Neural crest cell (in vitro differentiated cells): ENCODE data around the gene SERPING1. TPM values are rescaled to one million over a fixed set of nuclear protein-coding genes. Genes with fewer than 3 reads are reported as not detected.

Experiments
- DNase-seq: peaks from one replicate; pipeline ENCODE4 v3.0.0; 2021; ENCODE audit warnings: low read depth, mixed read lengths, low spot score
- H3K27ac Mint-ChIP-seq: one replicate; pipeline ENCODE4 v1.8.0; 2021; ENCODE audit warnings: mild to moderate bottlenecking, mixed read lengths; ENCODE audit not compliant: unreplicated experiment
- H3K27me3 Mint-ChIP-seq: 2 replicates; pipeline ENCODE4 v1.8.0; 2021; ENCODE audit warnings: low read depth, mild to moderate bottlenecking, mixed read lengths
- H3K36me3 Mint-ChIP-seq: 2 replicates; pipeline ENCODE4 v1.8.0; 2021; ENCODE audit warnings: low read depth, mild to moderate bottlenecking, mixed read lengths
- H3K4me1 Mint-ChIP-seq: 2 replicates; pipeline ENCODE4 v1.8.0; 2021; ENCODE audit warnings: mixed read lengths
- H3K4me3 Mint-ChIP-seq: one replicate; pipeline ENCODE4 v1.8.0; 2021; ENCODE audit warnings: mild to moderate bottlenecking, mixed read lengths
- H3K9me3 Mint-ChIP-seq: 2 replicates; pipeline ENCODE4 v1.8.0; 2021; ENCODE audit warnings: mixed read lengths
- total RNA-seq: library from RNA; stranded (reverse); gene quantifications from 2 replicates; pipeline ENCODE4 v1.2.1, GENCODE V29; 2021
- TF ChIP-seq, protein P1 (sequence below): fragments of 200-600 bp; sonication (generic); conservative IDR thresholded peaks from 2 replicates; pipeline ENCODE4 v1.5.0; 2021; ENCODE audit warnings: antibody characterized with exemption, mild to moderate bottlenecking

Gene SERPING1
- total RNA-seq, 1 donor from 2014 or later, result 31.7 TPM

DNA sequence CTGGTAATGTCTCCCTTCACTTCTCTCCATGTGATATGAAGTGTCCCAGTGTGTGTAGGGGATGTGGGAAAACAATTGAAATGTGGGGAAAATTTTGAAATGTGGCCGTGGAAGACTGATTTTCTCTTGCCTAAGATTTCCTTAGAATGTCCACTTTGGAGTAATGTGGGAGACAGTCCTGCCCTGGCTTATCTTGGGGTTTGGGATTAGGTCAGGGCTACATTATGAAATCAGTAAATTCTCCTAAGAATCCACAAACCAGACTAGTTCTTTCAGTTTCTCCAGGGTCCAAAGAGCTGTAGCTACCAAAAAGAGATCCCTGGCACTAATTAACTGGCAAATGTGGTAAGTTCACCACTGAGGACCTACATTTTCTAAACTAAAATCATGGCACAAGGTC, 29.4 kb downstream of the SERPING1 start:
- no peak for DNase-seq
- Mint-ChIP-seq H3K4me1 (peaks cover 25% of the 10 kb centered on the region), H3K27ac (no peak overlapping the region), H3K4me3 (no peak overlapping the region), H3K36me3 (no peaks in the 10 kb centered on the region), H3K27me3 (no peaks in the 10 kb centered on the region), H3K9me3 (no peaks in the 10 kb centered on the region)
- TF ChIP-seq, protein P1, sequence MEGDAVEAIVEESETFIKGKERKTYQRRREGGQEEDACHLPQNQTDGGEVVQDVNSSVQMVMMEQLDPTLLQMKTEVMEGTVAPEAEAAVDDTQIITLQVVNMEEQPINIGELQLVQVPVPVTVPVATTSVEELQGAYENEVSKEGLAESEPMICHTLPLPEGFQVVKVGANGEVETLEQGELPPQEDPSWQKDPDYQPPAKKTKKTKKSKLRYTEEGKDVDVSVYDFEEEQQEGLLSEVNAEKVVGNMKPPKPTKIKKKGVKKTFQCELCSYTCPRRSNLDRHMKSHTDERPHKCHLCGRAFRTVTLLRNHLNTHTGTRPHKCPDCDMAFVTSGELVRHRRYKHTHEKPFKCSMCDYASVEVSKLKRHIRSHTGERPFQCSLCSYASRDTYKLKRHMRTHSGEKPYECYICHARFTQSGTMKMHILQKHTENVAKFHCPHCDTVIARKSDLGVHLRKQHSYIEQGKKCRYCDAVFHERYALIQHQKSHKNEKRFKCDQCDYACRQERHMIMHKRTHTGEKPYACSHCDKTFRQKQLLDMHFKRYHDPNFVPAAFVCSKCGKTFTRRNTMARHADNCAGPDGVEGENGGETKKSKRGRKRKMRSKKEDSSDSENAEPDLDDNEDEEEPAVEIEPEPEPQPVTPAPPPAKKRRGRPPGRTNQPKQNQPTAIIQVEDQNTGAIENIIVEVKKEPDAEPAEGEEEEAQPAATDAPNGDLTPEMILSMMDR, result no peak

DNA sequence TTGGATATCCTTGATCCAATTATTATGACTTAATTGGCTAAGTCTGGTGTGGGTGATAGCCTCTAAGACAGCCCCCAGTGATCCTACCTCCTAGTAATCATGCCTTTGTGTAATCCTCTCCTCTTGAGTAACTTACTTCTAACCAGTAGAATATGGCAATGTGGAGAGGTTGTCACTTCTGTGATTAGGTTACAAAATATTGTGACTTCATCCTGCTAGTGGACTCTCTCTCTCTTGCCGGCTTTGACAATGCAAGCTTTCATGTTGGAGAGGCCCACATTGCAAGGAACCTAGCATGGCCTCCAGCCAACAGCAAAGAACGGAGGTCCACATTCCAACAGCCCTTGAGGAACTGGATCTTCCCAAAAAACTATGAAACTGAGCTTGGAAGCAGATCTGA, 32.7 kb downstream of the SERPING1 start:
- Mint-ChIP-seq H3K27me3 (no peaks in the 10 kb centered on the region), H3K27ac (no peak overlapping the region), H3K4me3 (no peak overlapping the region), H3K36me3 (no peaks in the 10 kb centered on the region), H3K4me1 (peaks cover 17% of the 10 kb centered on the region), H3K9me3 (no peaks in the 10 kb centered on the region)
- TF ChIP-seq, protein P1, result no peak
- no peak for DNase-seq

DNA sequence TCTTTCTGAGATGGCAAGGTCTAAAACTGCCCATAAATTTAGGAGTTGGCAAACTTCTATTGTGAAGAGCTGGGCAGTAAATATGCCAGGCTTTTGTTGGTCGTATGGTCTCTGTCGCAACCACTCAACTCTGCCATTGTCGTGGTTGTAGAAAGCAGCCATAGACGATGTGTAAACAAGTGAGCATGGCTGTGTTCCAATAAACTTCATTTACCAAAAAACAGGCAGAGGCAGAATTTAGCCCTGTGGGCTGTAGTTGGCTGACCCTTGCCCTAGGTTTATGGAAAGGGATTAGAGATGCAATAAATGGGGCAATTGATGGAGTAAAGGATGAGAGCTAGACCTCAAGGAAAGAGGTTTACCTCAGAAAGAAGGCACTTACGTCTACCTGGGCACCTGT, 34.6 kb downstream of the SERPING1 start:
- Mint-ChIP-seq H3K4me1 (peaks cover 22% of the 10 kb centered on the region), H3K9me3 (no peaks in the 10 kb centered on the region), H3K4me3 (no peak overlapping the region), H3K36me3 (no peaks in the 10 kb centered on the region), H3K27me3 (no peaks in the 10 kb centered on the region), H3K27ac (no peak overlapping the region)
- no peak for DNase-seq
- TF ChIP-seq, protein P1, result no peak

DNA sequence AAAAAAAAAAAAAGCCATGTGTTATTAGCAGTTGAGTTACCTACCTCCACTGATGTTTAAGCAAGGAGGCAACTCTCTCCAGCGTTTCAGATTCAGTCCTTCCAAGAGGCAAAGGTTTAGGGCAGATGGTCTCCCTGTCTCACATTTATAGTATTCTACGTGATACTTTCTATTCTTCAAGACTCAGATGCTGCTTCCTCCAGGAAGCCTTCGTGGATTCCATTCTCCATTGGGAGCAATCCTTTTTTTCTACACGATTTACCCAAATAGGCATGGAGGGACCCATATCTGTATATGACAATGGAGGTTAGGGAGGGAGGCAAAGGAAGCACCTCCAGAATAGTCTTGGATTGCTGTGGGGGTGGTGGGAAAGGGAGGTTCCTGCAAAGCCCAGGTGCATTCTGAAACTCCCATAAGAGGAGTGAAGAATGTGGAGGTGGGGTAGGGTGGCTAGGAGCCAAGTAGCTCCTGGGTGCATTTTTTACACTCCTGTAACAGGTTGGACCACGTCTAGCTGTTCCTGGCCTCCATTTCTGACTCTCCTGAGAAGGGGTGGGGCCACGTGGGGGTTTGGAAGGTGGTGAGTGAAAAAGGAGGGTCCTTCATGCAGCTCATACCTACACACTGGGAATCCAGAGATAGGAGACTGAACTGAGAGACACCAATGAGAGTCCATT, 36.0 kb downstream of the SERPING1 start:
- Mint-ChIP-seq H3K36me3 (no peaks in the 10 kb centered on the region), H3K4me1 (peaks cover 34% of the 10 kb centered on the region), H3K4me3 (no peak overlapping the region), H3K9me3 (no peaks in the 10 kb centered on the region), H3K27ac (no peak overlapping the region), H3K27me3 (no peaks in the 10 kb centered on the region)
- TF ChIP-seq, protein P1, result no peak
- no peak for DNase-seq

DNA sequence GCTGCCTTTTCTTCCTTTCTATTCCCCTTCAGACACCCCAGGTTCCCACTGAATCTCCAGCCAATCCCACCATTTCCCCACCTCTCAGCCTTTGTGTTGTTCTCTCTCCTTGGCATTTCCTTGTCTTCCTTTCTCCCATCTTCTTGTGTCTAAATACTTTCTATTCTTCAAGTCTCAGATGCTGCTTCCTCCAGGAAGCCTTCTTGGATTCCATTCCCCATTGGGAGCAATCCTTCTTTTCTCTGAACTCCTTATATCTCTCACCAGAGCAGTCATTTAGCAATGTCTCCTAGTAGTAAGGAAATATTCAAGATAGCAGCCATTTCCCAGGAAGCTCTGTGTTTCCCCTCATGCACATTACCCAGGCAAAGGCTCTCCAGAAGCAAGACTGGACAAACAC, 36.8 kb downstream of the SERPING1 start:
- peaks cover 3% of the 10 kb centered on the region for H3K27me3 Mint-ChIP-seq
- TF ChIP-seq, protein P1, result no peak
- H3K4me1 Mint-ChIP-seq, result peaks cover 32% of the 10 kb centered on the region
- no peak for DNase-seq
- no peak overlapping the region for H3K4me3 Mint-ChIP-seq
- H3K36me3 Mint-ChIP-seq, result peaks cover 3% of the 10 kb centered on the region
- no peak overlapping the region for H3K27ac Mint-ChIP-seq
- no peaks in the 10 kb centered on the region for H3K9me3 Mint-ChIP-seq
